DMS153 (cell line): ENCODE results near the gene LRP1B.

Source experiments
- DNase-seq: peaks from one replicate; lab custom pipeline; 2025; lab: John Stamatoyannopoulos, UW

LRP1B gene

DNA sequence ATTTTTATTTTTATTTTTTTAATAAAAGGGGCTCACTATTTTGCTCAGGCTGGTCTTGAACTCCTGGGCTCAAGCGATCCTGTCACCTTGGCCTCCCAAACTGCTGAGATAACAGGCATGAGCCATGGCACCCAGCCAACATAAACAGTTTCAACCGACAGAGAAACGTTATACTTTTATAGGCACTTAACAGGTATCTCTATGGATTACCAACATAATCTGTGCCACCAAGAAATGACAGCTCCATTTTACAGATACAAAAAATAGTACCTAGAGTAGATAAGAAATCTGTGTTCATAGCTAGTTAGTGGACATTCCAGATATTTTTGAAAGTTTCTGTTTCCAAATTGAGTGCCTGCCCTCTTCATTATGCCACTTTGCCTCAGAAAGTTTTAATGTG is 1316.7 kb downstream of the LRP1B start:
- DNase-seq = peak; percentile 12

- no peak for DNase-seq
These were observed 1322.0 kb downstream of the LRP1B start for GRCh38 chr2:140808820-140809219.

DNA sequence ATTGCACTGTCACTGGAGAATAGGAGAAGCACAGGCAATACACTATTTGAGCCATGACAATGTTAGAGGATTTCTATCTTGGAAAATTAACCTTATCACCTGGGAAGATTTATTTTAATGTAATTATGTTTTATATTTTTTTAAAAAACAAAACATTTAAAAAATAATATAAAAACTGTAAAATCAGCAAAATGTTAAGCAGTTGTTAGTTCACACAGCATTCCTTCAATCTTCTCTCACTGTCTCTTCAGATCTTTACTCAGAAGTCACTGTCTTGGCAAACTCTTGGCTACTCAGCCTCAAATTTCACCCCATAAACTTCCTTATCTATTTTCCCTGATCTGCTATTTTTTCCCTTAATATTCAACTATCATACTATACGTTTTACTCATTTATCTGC is 1322.6 kb downstream of the LRP1B start:
- DNase-seq = no peak

DNA sequence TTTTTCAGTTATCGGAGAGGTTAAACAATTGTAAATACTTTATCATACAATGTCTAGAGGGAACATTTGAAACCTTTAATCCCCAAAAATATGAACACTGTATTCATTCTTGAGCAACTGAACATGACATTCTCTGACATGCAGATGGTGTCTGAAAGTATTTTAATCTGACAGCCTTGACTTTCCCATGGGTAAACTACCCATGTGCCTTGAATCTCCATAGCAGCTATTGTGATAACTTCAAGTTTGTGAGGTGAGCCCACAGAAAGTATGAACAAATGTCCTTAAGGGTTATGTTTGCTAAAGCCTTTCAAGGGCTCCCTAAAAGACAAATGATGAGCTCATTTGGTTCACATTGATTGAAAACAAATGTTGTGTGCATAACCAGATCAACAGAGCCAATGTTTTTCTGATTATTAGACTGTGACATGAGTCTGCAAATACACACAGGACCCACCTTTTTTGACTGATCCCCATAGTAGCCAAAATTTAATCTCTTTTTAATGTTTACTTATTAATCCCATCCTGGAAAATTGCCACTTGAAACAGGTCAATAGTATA is 1326.0 kb downstream of the LRP1B start:
- no peak for DNase-seq

DNA sequence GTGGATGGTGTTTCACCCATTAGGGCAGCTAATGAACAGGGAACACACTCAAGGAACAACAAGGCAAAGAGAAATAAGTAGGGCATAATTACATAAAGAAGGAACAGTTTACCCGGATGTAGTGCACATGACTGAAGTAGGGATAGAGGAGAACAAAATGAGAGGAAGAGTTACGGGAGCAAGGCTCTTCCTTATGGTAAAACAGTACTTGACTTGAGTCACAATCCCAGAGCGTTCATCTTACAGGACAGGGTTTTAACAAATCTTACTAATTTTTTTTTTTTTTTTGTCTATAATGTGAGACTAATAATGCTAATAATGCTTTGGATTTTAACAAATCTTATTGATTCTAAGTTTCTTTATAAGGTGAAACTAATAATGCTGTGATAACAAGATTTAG is 1329.5 kb downstream of the LRP1B start:
- no peak for DNase-seq

- no peak for DNase-seq
These were observed 1333.1 kb downstream of the LRP1B start for GRCh38 chr2:140797718-140798117.

DNA sequence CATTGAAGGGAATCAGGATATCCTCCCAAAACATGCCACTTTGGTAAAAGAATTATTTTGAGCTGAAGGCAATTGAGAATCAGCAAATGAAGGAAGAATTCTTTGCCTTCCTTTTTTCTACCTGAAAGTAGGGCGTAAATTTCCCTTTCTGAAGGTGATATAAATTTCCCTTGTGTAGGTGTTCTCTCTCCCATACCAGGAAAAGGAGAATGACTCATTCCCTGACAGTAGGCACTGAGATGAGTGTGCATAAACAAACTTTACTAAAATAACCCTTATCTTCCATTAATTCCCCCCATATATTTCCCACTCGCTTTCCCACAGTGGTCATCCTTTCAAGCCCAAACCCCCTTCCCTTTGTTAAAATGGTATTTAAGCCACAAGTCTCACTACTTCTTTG is 1339.0 kb downstream of the LRP1B start:
- DNase-seq = no peak

DNA sequence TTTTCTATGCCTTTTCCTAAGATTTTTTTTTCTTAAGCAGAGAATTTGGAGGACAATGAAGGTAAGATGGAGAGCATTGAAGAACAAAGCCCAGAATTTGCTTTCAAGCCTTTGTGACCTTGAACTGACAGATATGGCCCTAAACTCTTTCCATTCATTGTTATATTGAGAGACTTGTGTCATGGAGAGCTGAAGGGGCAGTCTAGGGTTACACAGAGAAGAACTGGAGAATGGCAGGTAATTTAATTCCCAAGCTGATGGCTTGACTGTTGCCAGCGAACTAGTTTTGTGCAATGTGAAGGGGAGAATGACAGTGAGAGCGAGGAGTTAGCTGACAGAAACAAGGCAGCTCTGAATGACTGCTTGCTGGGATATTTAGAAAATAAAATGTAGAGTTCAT is 1344.2 kb downstream of the LRP1B start:
- peak; percentile 57 for DNase-seq

GRCh38 chr2:140775411-140775810 is 1355.4 kb downstream of the LRP1B start:
- no peak for DNase-seq

DNA sequence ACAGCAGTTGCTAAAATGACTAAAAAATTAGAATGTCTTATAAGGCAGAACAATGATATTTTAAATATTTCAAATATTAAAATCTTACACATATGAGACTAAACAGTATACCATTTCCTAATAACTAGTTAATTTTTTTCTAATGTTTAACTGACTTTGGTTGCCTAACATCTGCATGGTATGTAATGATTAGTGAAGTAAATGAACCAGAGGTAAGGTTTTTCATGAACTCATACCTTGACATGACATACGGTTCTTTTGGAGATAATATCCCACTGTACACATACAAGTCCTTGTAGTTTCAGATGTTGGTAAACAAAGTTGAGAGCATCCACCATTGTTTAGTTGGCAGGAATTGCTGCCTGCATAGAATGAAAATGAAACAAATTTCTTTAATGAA is 1360.2 kb downstream of the LRP1B start:
- DNase-seq = no peak

- DNase-seq = no peak
These were observed 1369.0 kb downstream of the LRP1B start for GRCh38 chr2:140761807-140762206.

DNA sequence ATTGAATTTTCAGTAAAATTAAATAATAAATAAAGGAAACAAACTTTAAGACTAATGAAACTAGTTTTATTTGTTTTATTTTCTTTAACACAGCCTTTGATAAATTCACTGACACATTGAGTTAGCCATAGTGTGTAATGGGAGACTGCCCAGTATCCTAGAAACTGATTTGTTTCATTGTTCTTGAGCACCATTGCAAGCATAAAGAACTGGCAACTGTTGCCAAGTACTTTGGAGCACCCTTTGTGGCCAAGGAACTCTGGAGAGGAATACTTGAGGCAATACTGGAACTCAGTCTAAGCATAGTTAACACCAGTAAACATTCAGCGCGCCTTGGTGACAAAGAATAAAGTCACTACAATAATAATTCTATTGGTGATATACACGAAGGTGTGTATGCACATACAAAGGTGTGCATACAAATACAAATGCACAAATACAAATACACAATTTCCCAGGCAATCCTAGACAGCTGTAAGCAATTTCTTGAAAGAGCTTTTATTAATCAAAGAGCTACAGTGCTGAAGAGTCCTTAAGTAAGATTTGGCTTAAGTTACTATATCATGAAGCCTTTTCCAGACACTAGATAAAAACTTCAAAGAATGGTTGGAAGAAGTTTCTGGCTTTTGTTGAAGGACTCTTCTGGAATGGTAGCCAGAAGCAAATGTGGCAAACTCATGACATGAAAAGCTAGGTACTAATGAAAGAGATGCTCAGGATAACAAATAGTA is 1371.2 kb downstream of the LRP1B start:
- no peak for DNase-seq

DNA sequence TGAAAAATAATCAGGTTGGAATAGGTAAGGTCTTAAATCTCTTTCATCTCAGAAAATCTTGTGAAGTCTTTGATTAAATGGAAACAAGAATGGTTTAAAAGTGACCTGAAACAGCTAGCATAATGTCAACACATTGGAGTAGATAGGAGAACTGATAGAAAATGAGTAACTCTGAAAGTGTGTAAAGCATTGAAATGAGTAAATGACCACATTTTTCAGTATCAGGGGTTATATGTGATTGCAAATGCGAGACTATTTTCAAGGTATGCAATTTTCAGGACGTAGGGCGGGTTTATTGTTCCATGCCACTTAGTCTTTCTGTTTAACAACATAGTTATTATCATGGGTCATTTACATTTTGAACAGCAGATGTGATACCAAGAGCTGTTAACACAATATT is 1383.2 kb downstream of the LRP1B start:
- DNase-seq = no peak

GRCh38 chr2:140747090-140747489 is 1383.7 kb downstream of the LRP1B start:
- DNase-seq = no peak

- DNase-seq = no peak
These were observed 1386.4 kb downstream of the LRP1B start for GRCh38 chr2:140744379-140744778.

- DNase-seq = no peak
These were observed 1393.8 kb downstream of the LRP1B start for GRCh38 chr2:140737006-140737405.

- no peak for DNase-seq
These were observed 1395.8 kb downstream of the LRP1B start for GRCh38 chr2:140734992-140735391.

GRCh38 chr2:140718999-140719398 is 1411.8 kb downstream of the LRP1B start:
- DNase-seq = peak; percentile 17

DNA sequence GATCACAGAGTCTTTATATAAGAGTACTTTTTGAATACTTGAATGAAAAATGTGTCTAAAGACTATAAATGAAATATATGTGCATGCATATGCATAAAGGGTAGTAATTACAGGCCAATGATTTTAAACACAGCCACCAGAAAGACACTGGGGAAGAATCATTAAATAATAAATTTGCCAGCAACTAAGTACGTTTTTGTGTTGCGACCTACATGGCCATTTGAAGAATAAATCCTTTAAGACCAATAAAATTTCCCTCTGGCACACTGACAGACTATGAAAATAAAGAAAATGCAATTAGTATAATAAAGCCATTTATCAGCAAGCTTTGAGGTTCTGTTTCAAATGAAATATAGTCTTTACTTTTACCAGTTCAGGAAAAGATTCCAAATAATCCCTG is 1413.3 kb downstream of the LRP1B start:
- no peak for DNase-seq

GRCh38 chr2:140714586-140714985 is 1416.2 kb downstream of the LRP1B start:
- no peak for DNase-seq

DNA sequence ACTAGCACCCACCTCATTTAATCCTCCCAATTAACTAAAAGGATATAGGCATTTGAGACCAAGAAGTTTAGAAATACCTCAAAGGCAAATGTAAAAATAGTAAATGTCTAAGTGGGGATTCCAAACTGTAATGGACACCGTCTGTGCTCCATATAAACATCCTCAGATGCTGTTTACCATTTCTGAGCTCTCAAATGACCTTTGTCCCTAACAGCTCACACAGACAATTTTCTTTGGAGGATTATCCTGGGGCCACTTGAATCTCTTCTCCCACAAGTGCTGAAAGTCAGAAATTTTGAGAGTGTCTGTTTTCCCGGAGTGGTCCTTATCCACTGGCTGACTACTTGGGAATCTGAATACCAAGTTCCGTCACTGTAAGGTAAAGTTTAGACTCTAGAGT is 1418.9 kb downstream of the LRP1B start:
- no peak for DNase-seq

DNA sequence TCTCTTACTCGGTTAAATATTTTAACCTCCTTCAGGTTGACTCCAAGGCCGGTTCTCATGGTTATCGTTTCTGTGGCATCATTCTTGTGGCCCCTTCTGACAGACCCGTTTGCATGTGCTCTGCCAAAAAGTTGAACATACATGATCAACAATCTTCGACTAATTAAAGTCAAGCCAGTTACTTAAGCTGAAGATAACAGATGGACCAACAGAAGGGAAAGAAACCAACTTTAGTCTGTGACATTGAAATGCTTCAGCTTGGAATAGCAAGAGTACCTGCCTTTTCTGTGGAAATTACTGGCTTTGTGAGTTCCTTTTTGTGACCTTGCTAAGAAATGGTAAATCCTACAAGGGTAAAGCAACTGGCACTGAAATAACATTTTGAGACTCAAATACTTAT is 1429.1 kb downstream of the LRP1B start:
- DNase-seq = no peak

- DNase-seq = no peak
These were observed 1432.2 kb downstream of the LRP1B start for GRCh38 chr2:140698636-140699035.

- DNase-seq = no peak
These were observed 1434.4 kb downstream of the LRP1B start for GRCh38 chr2:140696449-140696848.
